GM19025 (cell line): Measurements from ENCODE around the gene CORO1A.
"Not testable (repeated sequence)": the region's sequence is repeated elsewhere in the genome, so short reads cannot be mapped to it uniquely, and the experiment has no call there.

ENCODE experiments used
- ATAC-seq: cut with Tn5 transposase; IDR thresholded peaks from one replicate; pipeline ENCODE4 v1.9.1; 2021; ENCODE audit warnings: mild to moderate bottlenecking, low read depth, moderate library complexity; ENCODE audit not compliant: unreplicated experiment

The CORO1A gene

DNA sequence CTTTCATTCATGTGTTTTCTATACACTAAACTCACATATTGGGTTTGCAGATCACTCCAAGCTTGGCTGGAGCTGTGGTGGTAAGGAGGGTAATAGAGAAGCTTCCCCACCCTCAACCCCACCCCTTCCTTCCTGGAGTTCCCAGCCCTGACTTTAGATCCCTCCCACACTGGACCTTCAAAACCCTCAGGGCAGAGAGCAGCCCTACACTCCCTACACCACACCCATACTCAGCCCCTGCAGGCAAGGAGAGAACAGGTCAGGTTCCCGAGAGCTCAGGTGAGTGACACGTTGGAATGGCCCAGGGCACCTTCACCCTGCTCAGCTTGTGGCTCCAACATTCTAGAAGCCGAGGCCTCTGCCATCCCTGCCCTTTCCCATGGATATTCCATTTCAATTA lies 15.6 kb downstream of the CORO1A start, which contains the start of gene SULT1A3:
Gene SULT1A3 (plus strand): TSS at position 207 of the 400 bp plus-strand sequence. CDS start 1,474 bp downstream, outside the sequence.
- not testable (repeated sequence) for ATAC-seq

GRCh38 chr16:30199608-30200343 lies 16.4 kb downstream of the CORO1A start:
- ATAC-seq = not testable (repeated sequence)

GRCh38 chr16:30205541-30206236 lies 22.3 kb downstream of the CORO1A start:
- ATAC-seq = not testable (repeated sequence)

DNA sequence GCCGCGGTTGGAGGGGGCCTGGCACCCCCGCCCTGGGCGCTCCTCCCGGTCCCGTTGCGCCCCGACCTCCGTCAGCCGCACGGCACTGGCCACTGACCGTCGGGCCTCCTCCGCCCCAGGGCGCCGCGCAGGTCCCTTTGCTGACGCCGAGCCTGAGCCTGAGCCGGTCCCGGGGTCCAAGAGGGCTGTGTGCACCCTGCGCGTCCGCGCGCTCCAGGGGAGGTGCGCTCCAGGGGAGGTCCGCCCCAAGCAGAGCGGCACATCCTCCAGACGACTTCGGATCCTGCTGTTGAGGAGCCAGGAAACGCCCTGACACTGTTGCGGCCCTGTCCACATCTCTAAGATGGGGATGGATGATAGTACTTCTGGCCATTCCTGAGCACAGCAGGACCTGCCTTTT lies 22.9 kb downstream of the CORO1A start:
- not testable (repeated sequence) for ATAC-seq

GRCh38 chr16:30207063-30207704 lies 23.8 kb downstream of the CORO1A start:
- ATAC-seq = not testable (repeated sequence)

DNA sequence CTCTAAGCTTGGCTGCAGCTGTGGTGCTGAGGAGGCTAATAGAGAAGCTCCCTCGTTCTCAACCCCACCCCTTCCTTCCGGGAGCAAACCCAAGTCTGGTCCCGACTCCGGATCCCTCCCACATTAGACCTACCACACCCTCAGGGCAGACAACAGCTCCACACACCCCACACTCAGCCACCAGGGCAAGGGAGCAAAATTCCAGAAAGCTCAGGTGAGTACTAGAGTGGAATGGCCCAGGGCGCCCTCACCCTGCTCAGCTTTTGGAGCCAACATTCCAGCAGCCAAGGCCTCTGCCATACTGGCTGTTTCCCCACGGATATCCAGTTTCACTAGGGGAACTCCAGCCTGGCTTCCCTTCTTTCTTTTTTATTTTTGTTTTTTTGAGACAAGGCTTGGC lies 25.6 kb downstream of the CORO1A start:
- ATAC-seq = not testable (repeated sequence)

- ATAC-seq = not testable (repeated sequence)
Measured at GRCh38 chr16:30211414-30211813, 28.0 kb downstream of the CORO1A start.

GRCh38 chr16:30217082-30217481 lies 33.7 kb downstream of the CORO1A start:
- not testable (repeated sequence) for ATAC-seq
